ENCODE results near the gene TLL2. TPM values are rescaled to one million over a fixed set of nuclear protein-coding genes. Genes with fewer than 3 reads are reported as not detected.
A peak's percentile ranks its signal among the peaks of the same experiment; 100 is the strongest.

TLL2 gene
- total RNA-seq, 4 donors from 2014 or later: 0.20 to 1.1 (median 0.66) TPM

- peaks cover 0 to 11% of the 10 kb centered on the region in 2 donors for H3K27me3 ChIP-seq
- peak in 1 of 2 donors; percentile 7 for DNase-seq (ENCODE audit: low spot score in 2 of 2)
- no peaks in the 10 kb centered on the region for H3K36me3 ChIP-seq
- TF ChIP-seq POLR2A (IDR thresholded peaks at IDR 0.05) (no peak), EP300 (IDR thresholded peaks at IDR 0.05) (no peak), CTCF (IDR thresholded peaks at IDR 0.05) (peak; percentile 22 to 67 (median 62))
- 40 to 44% methylated on average over 5 of the region's 5 CpGs for WGBS, 2 donors
- H3K4me1 ChIP-seq: no peaks in the 10 kb centered on the region
- H3K4me3 ChIP-seq: no peak overlapping the region
- H3K9me3 ChIP-seq: no peaks in the 10 kb centered on the region
- no peak overlapping the region for H3K27ac ChIP-seq
These were observed 178.9 kb downstream of the TLL2 start for GRCh38 chr10:96334616-96335526.

- no peak for DNase-seq (ENCODE audit: low spot score in 2 of 2)
- TF ChIP-seq CTCF (IDR thresholded peaks at IDR 0.05) (no peak), POLR2A (IDR thresholded peaks at IDR 0.05) (no peak), EP300 (IDR thresholded peaks at IDR 0.05) (no peak)
- H3K36me3 ChIP-seq: no peaks in the 10 kb centered on the region
- no peak overlapping the region for H3K27ac ChIP-seq
- H3K4me1 ChIP-seq: no peaks in the 10 kb centered on the region
- no peak overlapping the region for H3K4me3 ChIP-seq
- peaks cover 0 to 11% of the 10 kb centered on the region in 2 donors for H3K27me3 ChIP-seq
- no peaks in the 10 kb centered on the region for H3K9me3 ChIP-seq
- 62 to 76% methylated on average over 1 of the region's 1 CpG for WGBS, 2 donors
These were observed 180.6 kb downstream of the TLL2 start for GRCh38 chr10:96333101-96333500.

GRCh38 chr10:96327462-96327861 is 186.3 kb downstream of the TLL2 start:
- no peak for DNase-seq (ENCODE audit: low spot score in 2 of 2)
- WGBS, 2 donors: 75 to 85% methylated on average over 7 of the region's 7 CpGs
- Histone ChIP-seq H3K36me3 (no peaks in the 10 kb centered on the region), H3K9me3 (no peaks in the 10 kb centered on the region), H3K27me3 (peaks cover 0 to 17% of the 10 kb centered on the region in 2 donors), H3K27ac (no peak overlapping the region), H3K4me1 (no peaks in the 10 kb centered on the region), H3K4me3 (no peak overlapping the region)
- TF ChIP-seq POLR2A (IDR thresholded peaks at IDR 0.05): no peak
- TF ChIP-seq EP300 (IDR thresholded peaks at IDR 0.05): no peak
- TF ChIP-seq CTCF (IDR thresholded peaks at IDR 0.05): no peak

GRCh38 chr10:96325719-96326373 is 187.9 kb downstream of the TLL2 start:
- H3K4me3 ChIP-seq: no peak overlapping the region
- H3K36me3 ChIP-seq: no peaks in the 10 kb centered on the region
- no peaks in the 10 kb centered on the region for H3K4me1 ChIP-seq
- no peaks in the 10 kb centered on the region for H3K9me3 ChIP-seq
- TF ChIP-seq CTCF (IDR thresholded peaks at IDR 0.05) (no peak), EP300 (IDR thresholded peaks at IDR 0.05) (no peak), POLR2A (IDR thresholded peaks at IDR 0.05) (no peak)
- no peak for DNase-seq (ENCODE audit: low spot score in 2 of 2)
- no peak overlapping the region for H3K27ac ChIP-seq
- H3K27me3 ChIP-seq: peaks cover 0 to 14% of the 10 kb centered on the region in 2 donors
- WGBS, 2 donors: 76 to 81% methylated on average over 4 of the region's 4 CpGs

- TF ChIP-seq CTCF (IDR thresholded peaks at IDR 0.05) (no peak), POLR2A (IDR thresholded peaks at IDR 0.05) (no peak), EP300 (IDR thresholded peaks at IDR 0.05) (no peak)
- H3K27ac ChIP-seq: no peak overlapping the region
- no peak for DNase-seq (ENCODE audit: low spot score in 2 of 2)
- 88% methylated on average over 2 of the region's 2 CpGs for WGBS, 2 donors
- no peaks in the 10 kb centered on the region for H3K36me3 ChIP-seq
- no peak overlapping the region for H3K4me3 ChIP-seq
- peaks cover 0 to 13% of the 10 kb centered on the region in 2 donors for H3K27me3 ChIP-seq
- H3K9me3 ChIP-seq: no peaks in the 10 kb centered on the region
- no peaks in the 10 kb centered on the region for H3K4me1 ChIP-seq
These were observed 189.3 kb downstream of the TLL2 start for GRCh38 chr10:96324447-96324846.

Data from tibial nerve (tissue), 4 donors.